Activated T-helper 2 cell treated with anti-CD3 and anti-CD28 coated beads, Interferon-gamma antibody, Interleukin-2, Interleukin-4, amounts not matched to agents 10 μg/mL and 5 μg/mL and 100 μg/mL, durations not matched to agents 14 hours and 24 hours and 36 hours (primary cell): Measurements from ENCODE around the gene MMP10. TPM values are rescaled to one million over a fixed set of nuclear protein-coding genes. Genes with fewer than 3 reads are reported as not detected.
"Not testable (repeated sequence)": the region's sequence is repeated elsewhere in the genome, so short reads cannot be mapped to it uniquely, and the experiment has no call there.

Experiments used
- DNase-seq: peaks from one replicate; pipeline ENCODE4 v3.0.0; 2021; ENCODE audit warnings: low spot score
- H3K27ac Mint-ChIP-seq: one replicate; pipeline ENCODE4 v1.8.0; 2021; ENCODE audit warnings: mixed read lengths
- H3K27me3 Mint-ChIP-seq: one replicate; pipeline ENCODE4 v1.8.0; 2021; ENCODE audit warnings: low read depth, mixed read lengths
- H3K36me3 Mint-ChIP-seq: one replicate; pipeline ENCODE4 v1.8.0; 2021; ENCODE audit warnings: low read depth, mixed read lengths
- H3K4me1 Mint-ChIP-seq: one replicate; pipeline ENCODE4 v1.8.0; 2021; ENCODE audit warnings: low read depth, mixed read lengths
- H3K4me3 Mint-ChIP-seq: one replicate; pipeline ENCODE4 v1.8.0; 2021; ENCODE audit warnings: low read depth, mild to moderate bottlenecking, moderate library complexity, mixed read lengths
- H3K9me3 Mint-ChIP-seq: one replicate; pipeline ENCODE4 v1.8.0; 2021; ENCODE audit warnings: mixed read lengths
- intact Hi-C: fragments of 100-400 bp; cut with micrococcal nuclease; formaldehyde crosslinking; loops from one replicate; pipeline ENCODE4 v1.15.1; 2023
- total RNA-seq: library from RNA; stranded (reverse); gene quantifications from 2 replicates; pipeline ENCODE4 v1.2.3, GENCODE V29; 2022

MMP10 gene
- total RNA-seq, 1 donor from 2014 or later, result not detected

DNA sequence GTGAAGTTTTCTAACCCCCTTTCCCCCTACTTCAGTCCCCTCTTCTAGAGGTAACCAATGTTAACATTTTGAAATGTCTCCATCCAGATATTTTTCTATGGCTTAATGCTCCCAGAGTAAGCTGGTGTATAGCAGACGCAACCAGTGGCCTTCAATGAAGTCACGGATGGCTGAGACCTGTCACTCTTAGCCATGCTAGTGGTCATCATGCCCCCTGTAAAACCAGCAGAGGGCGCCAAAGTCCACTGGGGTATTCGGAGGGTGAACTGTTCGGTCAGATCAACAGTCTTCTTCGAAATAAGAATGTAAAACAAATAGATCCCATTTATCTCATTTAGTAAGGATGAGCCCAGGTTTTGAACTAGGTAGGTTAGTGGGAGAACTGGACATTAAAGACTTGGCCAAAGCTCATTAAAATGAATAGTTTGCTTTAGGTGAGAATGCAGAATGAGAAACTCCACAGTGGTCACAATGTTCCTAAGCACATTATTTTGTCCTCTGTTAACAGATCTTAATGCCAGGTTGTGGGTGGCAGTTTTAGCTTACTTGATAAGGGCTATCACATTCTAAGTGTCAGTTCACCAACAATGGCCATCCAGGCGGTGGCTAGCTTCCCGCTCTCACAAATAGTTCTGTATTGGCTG is 47.1 kb downstream of the MMP10 start:
- intact Hi-C loops, result loop anchor here (1.0 kb wide), 1 partner anchor 208 kb away; no protein-coding TSS in a partner anchor
- H3K27me3 Mint-ChIP-seq, result peaks cover 3% of the 10 kb centered on the region
- no peak overlapping the region for H3K4me3 Mint-ChIP-seq
- DNase-seq, result peak; percentile 24
- no peaks in the 10 kb centered on the region for H3K9me3 Mint-ChIP-seq
- H3K27ac Mint-ChIP-seq, result no peak overlapping the region
- H3K4me1 Mint-ChIP-seq, result no peaks in the 10 kb centered on the region
- H3K36me3 Mint-ChIP-seq, result no peaks in the 10 kb centered on the region

GRCh38 chr11:102730944-102731343 is 49.5 kb downstream of the MMP10 start:
- intact Hi-C loops, result not testable (repeated sequence)

GRCh38 chr11:102729849-102730815 is 50.3 kb downstream of the MMP10 start:
- Mint-ChIP-seq H3K36me3 (no peaks in the 10 kb centered on the region), H3K27ac (no peak overlapping the region), H3K27me3 (peaks cover 2% of the 10 kb centered on the region), H3K9me3 (no peaks in the 10 kb centered on the region), H3K4me1 (no peaks in the 10 kb centered on the region), H3K4me3 (no peak overlapping the region)
- no peak for DNase-seq
- intact Hi-C loops, result no loop called here

More at GRCh38 chr11:102730944-102731343, 49.5 kb downstream of the MMP10 start:
- not testable (repeated sequence) for H3K27me3 Mint-ChIP-seq, H3K36me3 Mint-ChIP-seq, H3K9me3 Mint-ChIP-seq, H3K27ac Mint-ChIP-seq, H3K4me3 Mint-ChIP-seq, DNase-seq, H3K4me1 Mint-ChIP-seq

GRCh38 chr11:102727890-102728289 is 52.5 kb downstream of the MMP10 start:
- Mint-ChIP-seq H3K27me3 (peaks cover 2% of the 10 kb centered on the region), H3K4me1 (no peaks in the 10 kb centered on the region), H3K9me3 (no peaks in the 10 kb centered on the region), H3K27ac (no peak overlapping the region), H3K4me3 (no peak overlapping the region), H3K36me3 (no peaks in the 10 kb centered on the region)
- DNase-seq, result no peak
- intact Hi-C loops, result no loop called here

- no peak for DNase-seq
- no peaks in the 10 kb centered on the region for H3K9me3 Mint-ChIP-seq
- intact Hi-C loops, result no loop called here
- no peaks in the 10 kb centered on the region for H3K4me1 Mint-ChIP-seq
- H3K4me3 Mint-ChIP-seq, result no peak within 1 kb of the TSS
- peaks cover 5% of the 10 kb centered on the region for H3K27me3 Mint-ChIP-seq
- H3K27ac Mint-ChIP-seq, result no peak within 1 kb of the TSS
- no peaks in the 10 kb centered on the region for H3K36me3 Mint-ChIP-seq
Measured at GRCh38 chr11:102724904-102725500, 55.4 kb downstream of the MMP10 start, which contains the start of gene MMP8. Gene MMP8, minus strand, starts transcription at chr11:102724954. Its CDS starts 99 bp downstream, at chr11:102724855.

- intact Hi-C loops, result no loop called here
- DNase-seq, result no peak
- no peaks in the 10 kb centered on the region for H3K36me3 Mint-ChIP-seq
- peaks cover 4% of the 10 kb centered on the region for H3K27me3 Mint-ChIP-seq
- H3K9me3 Mint-ChIP-seq, result no peaks in the 10 kb centered on the region
- no peak overlapping the region for H3K27ac Mint-ChIP-seq
- H3K4me1 Mint-ChIP-seq, result no peaks in the 10 kb centered on the region
- H3K4me3 Mint-ChIP-seq, result no peak overlapping the region
Measured at GRCh38 chr11:102722821-102723220, 57.6 kb downstream of the MMP10 start.

Other genes starting within 250 kb of the MMP10 start
- gene MMP7, start 249.9 kb downstream of the MMP10 start, total RNA-seq, result not detected in 2 replicates
- gene MMP20, start 155.3 kb downstream of the MMP10 start, total RNA-seq, result not detected in 2 replicates
- not detected in 2 replicates for gene MMP27, start 74.9 kb downstream of the MMP10 start, total RNA-seq
- gene MMP8, start 55.7 kb downstream of the MMP10 start, total RNA-seq, result not detected in 2 replicates
- gene MMP1, start 17.5 kb upstream of the MMP10 start, total RNA-seq, result not detected in 2 replicates
- not detected in 2 replicates for gene MMP3, start 63.0 kb upstream of the MMP10 start, total RNA-seq
- gene MMP12, start 94.4 kb upstream of the MMP10 start, total RNA-seq, result not detected in 2 replicates
- gene MMP13, start 175.1 kb upstream of the MMP10 start, total RNA-seq, result not detected in 2 replicates